ENCODE measurements around the gene TEP1. TPM values are rescaled to one million over a fixed set of nuclear protein-coding genes. Genes with fewer than 3 reads are reported as not detected.
A peak's percentile ranks its signal among the peaks of the same experiment; 100 is the strongest.

Gene TEP1
- 10 to 100 TPM; 53.7 to 71.3 TPM for total RNA-seq

- H3K4me1 ChIP-seq: peaks cover 10% of the 10 kb centered on the region
- intact Hi-C loops (cut with DNase I): loop anchor here (5.0 to 10.0 kb wide), 3 partner anchors 44 to 272 kb away; partner anchors contain the start of genes ANG, APEX1 and RNASE4
- H3K36me3 ChIP-seq: no peaks in the 10 kb centered on the region
These were observed at the start of gene TEP1 for GRCh38 chr14:20412876-20413743. TEP1 (minus strand) TSS chr14:20413501; CDS start chr14:20408439, 5,062 bp downstream.

GRCh38 chr14:20461225-20462141 lies 48.2 kb upstream of the TEP1 start, which contains the start of gene PIP4P1:
PIP4P1 (minus strand) TSS chr14:20461434; CDS start chr14:20461325, 109 bp downstream.
- peaks cover 16% of the 10 kb centered on the region for H3K36me3 ChIP-seq
- peaks cover 12% of the 10 kb centered on the region for H3K4me1 ChIP-seq
- H3K9me3 ChIP-seq: no peaks in the 10 kb centered on the region
- H3K27me3 ChIP-seq: no peaks in the 10 kb centered on the region
- H3K4me3 ChIP-seq: peak within 1 kb of the TSS; percentile 91
- intact Hi-C loops (cut with DNase I): loop anchor here (10.0 kb wide), 2 partner anchors 117 to 223 kb away; partner anchors contain the start of genes ANG, PARP2 and RNASE4
- DNase-seq: peak; percentile 99
- H3K9ac ChIP-seq (ENCODE audit: low read depth in 2 of 2, low read length in 2 of 2): peak within 1 kb of the TSS; percentile 72 to 98
- no peak for TF ChIP-seq CTCF (IDR thresholded peaks at IDR 0.05)
- H3K27ac ChIP-seq: peak within 1 kb of the TSS; percentile 95

More at GRCh38 chr14:20412876-20413743, at the start of gene TEP1:
- peak within 1 kb of the TSS; percentile 84 to 98 for H3K9ac ChIP-seq (ENCODE audit: low read depth in 2 of 2, low read length in 2 of 2)
- peak within 1 kb of the TSS; percentile 98 for H3K27ac ChIP-seq
- H3K9me3 ChIP-seq: no peaks in the 10 kb centered on the region
- no peaks in the 10 kb centered on the region for H3K27me3 ChIP-seq
- no peak for TF ChIP-seq CTCF (IDR thresholded peaks at IDR 0.05)
- peak within 1 kb of the TSS; percentile 62 for H3K4me3 ChIP-seq
- DNase-seq: peak; percentile 95

- H3K9me3 ChIP-seq: no peaks in the 10 kb centered on the region
- H3K4me3 ChIP-seq: peak overlapping the region; percentile 91
- peaks cover 12% of the 10 kb centered on the region for H3K4me1 ChIP-seq
- no peak for TF ChIP-seq CTCF (IDR thresholded peaks at IDR 0.05)
- DNase-seq: peak; percentile 79
- intact Hi-C loops (cut with DNase I): loop anchor here (10.0 kb wide), 2 partner anchors 116 to 224 kb away; partner anchors contain the start of genes ANG, PARP2 and RNASE4
- no peaks in the 10 kb centered on the region for H3K27me3 ChIP-seq
- peak overlapping the region; percentile 95 for H3K27ac ChIP-seq
- H3K36me3 ChIP-seq: peaks cover 16% of the 10 kb centered on the region
- peak overlapping the region; percentile 72 to 98 for H3K9ac ChIP-seq (ENCODE audit: low read depth in 2 of 2, low read length in 2 of 2)
These were observed 47.3 kb upstream of the TEP1 start for GRCh38 chr14:20460458-20461224.

- intact Hi-C loops (cut with DNase I): loop anchor here (5.0 to 10.0 kb wide), 2 partner anchors 46 to 93 kb away; partner anchors contain the start of gene TEP1
- no peak overlapping the region for H3K9ac ChIP-seq (ENCODE audit: low read depth in 2 of 2, low read length in 2 of 2)
- H3K27ac ChIP-seq: no peak overlapping the region
- peaks cover 16% of the 10 kb centered on the region for H3K36me3 ChIP-seq
- H3K4me3 ChIP-seq: no peak overlapping the region
- no peaks in the 10 kb centered on the region for H3K27me3 ChIP-seq
- peaks cover 18% of the 10 kb centered on the region for H3K4me1 ChIP-seq
- no peak for DNase-seq
- H3K9me3 ChIP-seq: no peaks in the 10 kb centered on the region
- TF ChIP-seq CTCF (IDR thresholded peaks at IDR 0.05): no peak
These were observed 44.9 kb upstream of the TEP1 start for GRCh38 chr14:20458031-20458789.
